Brain microvascular endothelial cell (primary cell): ENCODE results near the gene LHFPL6.

Experiments used
- DNase-seq: peaks from one replicate; pipeline ENCODE4 v3.0.0-alpha.2; 2020
- H3K27ac ChIP-seq: fragments of 250-450 bp; sonication (Bioruptor Pico); 2 replicates; pipeline ENCODE4 v1.5.1; 2020; ENCODE audit warnings: mild to moderate bottlenecking, moderate library complexity
- H3K27me3 ChIP-seq: fragments of 250-450 bp; sonication (Bioruptor Pico); replicated peaks from 2 replicates; pipeline ENCODE4 v1.5.1; 2020; ENCODE audit warnings: mild to moderate bottlenecking
- H3K36me3 ChIP-seq: fragments of 250-450 bp; sonication (Bioruptor Pico); replicated peaks from 2 replicates; pipeline ENCODE4 v1.5.1; 2020; ENCODE audit warnings: mild to moderate bottlenecking
- H3K4me3 ChIP-seq: 2 replicates; pipeline ENCODE4 v1.5.1; 2011; ENCODE audit warnings: low read depth, mild to moderate bottlenecking, control low read depth, low read length, moderate library complexity
- in situ Hi-C: cut with HindIII; loops from 2 replicates; pipeline ENCODE4 v1.10.0; 2017; ENCODE audit warnings: low sequenced_read_pairs, low pct_ligation_motif_present
- TF ChIP-seq, protein P1 (sequence below): IDR thresholded peaks from 2 replicates; pipeline ENCODE4 v1.5.1; 2011; ENCODE audit warnings: low read depth, mild to moderate bottlenecking, moderate library complexity, low read length, control low read depth, inconsistent platforms; ENCODE audit errors: missing control alignments

LHFPL6 gene

DNA sequence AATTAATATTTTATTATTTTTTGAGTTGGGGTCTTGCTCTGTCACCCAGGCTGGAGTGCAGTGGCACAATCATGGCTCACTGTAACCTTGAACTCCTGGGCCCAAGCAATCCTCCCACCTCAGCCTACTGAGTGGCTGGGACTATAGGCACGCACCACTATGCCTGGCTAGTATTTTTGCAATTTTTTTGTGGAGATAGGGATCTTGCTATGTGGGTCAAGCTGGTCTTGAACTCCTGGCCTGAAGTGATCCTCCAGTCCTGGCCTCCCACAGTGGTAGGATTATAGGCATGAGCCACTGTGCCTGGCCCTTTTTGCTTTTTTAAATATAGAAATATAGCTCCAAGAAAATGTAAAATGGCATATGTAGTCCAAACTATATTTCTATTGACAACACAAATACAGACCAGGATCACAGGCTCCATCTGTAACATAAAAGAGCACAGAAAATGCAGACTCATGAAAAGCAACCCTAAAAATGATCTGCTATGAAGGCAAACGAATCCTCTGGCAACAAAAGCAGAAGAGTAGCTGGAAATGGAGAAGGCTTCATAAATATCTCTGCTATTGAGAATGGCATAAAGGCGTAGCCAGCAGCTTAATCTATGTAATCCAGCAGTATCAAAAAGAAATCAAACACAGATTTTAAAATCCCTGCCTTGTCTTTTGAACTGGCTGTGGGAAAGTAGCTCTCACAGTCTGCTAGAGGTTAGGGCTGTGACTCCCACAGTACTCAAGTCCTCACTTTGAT is 200.6 kb downstream of the LHFPL6 start:
- Histone ChIP-seq H3K27me3 (no peaks in the 10 kb centered on the region), H3K4me3 (no peak overlapping the region), H3K27ac (no peak overlapping the region), H3K36me3 (no peaks in the 10 kb centered on the region)
- DNase-seq: no peak
- in situ Hi-C loops: no loop called here
- TF ChIP-seq, protein P1, sequence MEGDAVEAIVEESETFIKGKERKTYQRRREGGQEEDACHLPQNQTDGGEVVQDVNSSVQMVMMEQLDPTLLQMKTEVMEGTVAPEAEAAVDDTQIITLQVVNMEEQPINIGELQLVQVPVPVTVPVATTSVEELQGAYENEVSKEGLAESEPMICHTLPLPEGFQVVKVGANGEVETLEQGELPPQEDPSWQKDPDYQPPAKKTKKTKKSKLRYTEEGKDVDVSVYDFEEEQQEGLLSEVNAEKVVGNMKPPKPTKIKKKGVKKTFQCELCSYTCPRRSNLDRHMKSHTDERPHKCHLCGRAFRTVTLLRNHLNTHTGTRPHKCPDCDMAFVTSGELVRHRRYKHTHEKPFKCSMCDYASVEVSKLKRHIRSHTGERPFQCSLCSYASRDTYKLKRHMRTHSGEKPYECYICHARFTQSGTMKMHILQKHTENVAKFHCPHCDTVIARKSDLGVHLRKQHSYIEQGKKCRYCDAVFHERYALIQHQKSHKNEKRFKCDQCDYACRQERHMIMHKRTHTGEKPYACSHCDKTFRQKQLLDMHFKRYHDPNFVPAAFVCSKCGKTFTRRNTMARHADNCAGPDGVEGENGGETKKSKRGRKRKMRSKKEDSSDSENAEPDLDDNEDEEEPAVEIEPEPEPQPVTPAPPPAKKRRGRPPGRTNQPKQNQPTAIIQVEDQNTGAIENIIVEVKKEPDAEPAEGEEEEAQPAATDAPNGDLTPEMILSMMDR: no peak

DNA sequence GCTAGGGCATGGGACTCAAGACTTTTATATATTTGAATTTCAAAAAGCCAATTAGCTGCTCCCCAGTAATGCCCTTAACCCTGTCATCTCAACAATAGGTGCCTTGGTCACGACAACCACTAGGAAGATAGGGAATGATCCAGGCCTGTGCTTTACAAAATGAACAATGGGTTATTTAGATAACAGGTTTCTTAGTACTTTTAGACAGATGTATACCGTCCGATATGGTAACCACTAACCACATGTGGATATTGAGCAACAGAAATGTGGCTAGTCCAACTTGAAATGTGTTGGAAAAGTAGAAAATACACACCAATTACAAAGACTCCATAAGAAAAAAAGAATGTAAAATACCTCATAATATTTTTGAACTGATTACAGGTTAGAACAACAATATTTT is 201.2 kb downstream of the LHFPL6 start:
- DNase-seq: no peak
- H3K27ac ChIP-seq: no peak overlapping the region
- no peaks in the 10 kb centered on the region for H3K36me3 ChIP-seq
- in situ Hi-C loops: no loop called here
- H3K4me3 ChIP-seq: no peak overlapping the region
- H3K27me3 ChIP-seq: no peaks in the 10 kb centered on the region
- TF ChIP-seq, protein P1: no peak

DNA sequence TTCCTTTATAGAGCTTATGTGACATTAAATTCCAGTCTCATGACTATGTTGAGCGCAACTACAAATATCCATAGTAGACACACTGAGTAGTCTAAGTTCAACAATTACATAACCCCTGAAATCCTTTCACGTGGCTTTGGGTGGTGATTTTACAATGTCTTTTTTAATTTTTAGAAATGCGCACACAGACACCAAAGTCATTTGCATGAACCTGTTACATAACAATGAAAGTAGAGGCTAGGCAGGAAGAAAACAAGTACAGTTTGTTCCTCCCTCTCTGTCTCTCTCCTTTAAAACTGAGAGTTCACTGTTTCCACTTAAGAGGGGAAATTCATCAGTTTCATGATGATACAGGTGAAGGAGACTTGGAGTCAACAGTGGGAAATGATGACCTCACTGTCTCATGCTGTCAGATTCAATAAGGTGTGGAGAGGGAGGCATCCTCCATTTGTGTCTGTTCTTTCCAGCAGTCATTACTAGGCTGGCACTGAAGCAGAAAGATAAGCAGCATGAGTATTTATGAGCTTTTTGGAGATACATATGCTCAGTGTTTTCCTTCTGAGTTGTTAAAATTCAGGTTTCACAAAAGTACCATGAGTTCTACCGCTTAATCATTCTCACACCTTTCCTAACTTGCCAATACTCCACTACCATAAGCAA is 201.8 kb downstream of the LHFPL6 start:
- DNase-seq: no peak
- H3K27ac ChIP-seq: no peak overlapping the region
- in situ Hi-C loops: no loop called here
- TF ChIP-seq, protein P1: no peak
- H3K27me3 ChIP-seq: no peaks in the 10 kb centered on the region
- H3K4me3 ChIP-seq: no peak overlapping the region
- H3K36me3 ChIP-seq: no peaks in the 10 kb centered on the region

DNA sequence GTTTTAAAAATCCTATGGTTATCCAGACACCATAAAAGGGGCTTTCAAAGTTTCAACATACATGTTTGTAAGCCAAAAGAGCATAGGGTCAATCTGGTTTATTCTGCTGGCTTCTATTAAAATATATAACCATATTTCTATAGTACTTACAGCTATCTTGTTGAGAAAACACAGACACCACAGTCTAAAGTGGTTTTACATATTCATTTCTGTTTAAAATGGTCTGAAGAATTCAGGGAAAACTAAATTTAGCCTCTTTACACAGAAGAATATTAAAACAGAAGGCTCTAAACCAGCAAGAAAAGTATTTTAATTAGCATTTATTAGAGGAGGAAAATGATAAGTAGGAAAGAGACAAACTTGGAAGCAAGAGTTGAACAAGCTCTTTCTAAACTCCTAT is 203.9 kb downstream of the LHFPL6 start:
- in situ Hi-C loops: no loop called here
- TF ChIP-seq, protein P1: no peak
- DNase-seq: no peak
- Histone ChIP-seq H3K27ac (no peak overlapping the region), H3K4me3 (no peak overlapping the region), H3K36me3 (no peaks in the 10 kb centered on the region), H3K27me3 (no peaks in the 10 kb centered on the region)

DNA sequence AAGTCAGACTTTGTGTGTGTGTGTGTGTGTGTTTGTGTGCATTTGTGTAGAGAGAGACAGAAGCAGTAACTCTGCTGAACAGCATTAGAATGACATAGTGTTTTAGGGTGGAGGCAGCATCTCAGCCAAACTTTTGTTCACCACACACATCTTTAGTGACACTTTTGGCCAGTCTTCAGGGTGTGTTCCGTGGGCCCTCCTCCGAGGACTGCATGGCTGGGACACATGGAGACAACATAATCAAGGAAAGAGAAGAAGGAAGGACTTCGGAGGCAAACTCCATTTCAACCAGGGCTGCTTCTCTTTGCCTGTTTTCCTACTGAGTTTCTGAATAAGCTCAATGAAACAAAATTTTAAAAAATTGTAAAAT is 205.1 kb downstream of the LHFPL6 start:
- no peak for DNase-seq
- Histone ChIP-seq H3K27ac (no peak overlapping the region), H3K36me3 (no peaks in the 10 kb centered on the region), H3K27me3 (no peaks in the 10 kb centered on the region), H3K4me3 (no peak overlapping the region)
- TF ChIP-seq, protein P1: no peak
- in situ Hi-C loops: no loop called here
